GM15510 (cell line): Measurements from ENCODE around the gene MAGI1.

Experiments
- POLR2A ChIP-seq: IDR thresholded peaks from 3 replicates; pipeline ENCODE4 v1.6.1; 2011; ENCODE audit warnings: borderline replicate concordance; ENCODE audit not compliant: insufficient read length; ENCODE audit errors: extremely low read depth

The MAGI1 gene

DNA sequence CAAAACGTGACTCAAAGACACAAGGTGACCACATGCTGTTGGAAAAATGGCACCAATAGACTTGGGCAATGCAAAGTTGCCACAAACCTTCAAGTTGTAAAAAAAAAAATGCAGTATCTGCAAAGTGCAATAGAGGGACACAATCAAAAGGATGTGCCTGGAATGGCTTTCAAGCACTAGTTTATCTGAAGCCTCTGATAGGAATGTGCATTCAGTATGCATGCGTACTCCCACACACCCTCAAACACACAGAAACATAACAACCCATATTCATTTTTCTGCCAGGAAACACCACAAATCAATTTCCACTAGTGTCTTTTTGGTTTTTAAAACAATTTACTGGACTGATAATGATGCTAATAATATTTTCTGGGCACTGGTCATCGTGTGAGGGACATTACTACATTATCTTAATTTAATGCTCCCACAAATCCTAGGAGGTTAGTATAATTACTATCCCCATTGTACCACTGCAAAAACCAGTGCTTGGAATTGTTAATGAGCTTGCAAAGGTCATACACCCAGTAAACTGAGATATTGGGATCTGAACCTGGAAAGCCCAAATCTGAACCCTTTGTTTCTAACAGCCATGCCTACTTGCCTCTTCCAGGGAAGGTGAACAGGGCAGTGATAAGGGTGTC, 298.7 kb downstream of the MAGI1 start:
- no peak for TF ChIP-seq POLR2A

DNA sequence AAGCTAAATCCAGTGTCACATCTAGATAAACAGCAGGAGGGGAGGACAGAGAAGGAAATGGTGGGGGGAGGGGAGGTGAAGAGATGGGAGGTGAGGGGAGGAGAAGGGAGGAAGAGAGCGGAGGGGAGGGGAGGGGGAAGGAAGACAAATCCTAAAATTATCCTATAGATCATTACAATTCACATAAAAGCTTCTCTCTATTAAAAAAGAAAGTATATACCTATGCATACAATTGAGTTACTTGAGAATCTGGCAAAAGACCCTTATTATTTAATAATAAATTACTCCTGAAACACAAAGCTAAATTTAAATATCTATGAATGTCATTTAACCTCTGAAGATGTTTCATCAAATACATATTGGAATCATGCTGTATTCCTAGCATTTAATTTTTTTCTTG, 303.9 kb downstream of the MAGI1 start:
- no peak for TF ChIP-seq POLR2A

DNA sequence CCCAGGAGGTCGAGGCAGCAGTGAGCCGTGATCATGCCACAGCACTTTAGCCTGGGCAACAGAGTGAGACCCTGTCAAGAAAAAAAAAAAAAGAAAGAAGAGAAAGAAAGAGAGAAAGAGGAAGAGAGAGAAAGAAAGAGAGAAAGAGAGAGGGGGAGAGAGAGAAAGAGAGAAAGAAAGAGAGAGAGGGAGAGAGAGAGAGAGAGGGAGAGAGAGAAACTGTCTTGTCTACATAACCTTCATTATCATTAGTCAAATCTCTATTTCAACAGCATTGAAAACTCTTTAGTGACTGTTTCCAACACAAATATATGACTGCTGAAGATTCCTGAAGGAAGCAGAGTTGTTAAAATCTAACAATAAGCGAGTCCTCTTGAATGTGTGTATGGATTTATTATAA, 304.3 kb downstream of the MAGI1 start:
- no peak for TF ChIP-seq POLR2A

DNA sequence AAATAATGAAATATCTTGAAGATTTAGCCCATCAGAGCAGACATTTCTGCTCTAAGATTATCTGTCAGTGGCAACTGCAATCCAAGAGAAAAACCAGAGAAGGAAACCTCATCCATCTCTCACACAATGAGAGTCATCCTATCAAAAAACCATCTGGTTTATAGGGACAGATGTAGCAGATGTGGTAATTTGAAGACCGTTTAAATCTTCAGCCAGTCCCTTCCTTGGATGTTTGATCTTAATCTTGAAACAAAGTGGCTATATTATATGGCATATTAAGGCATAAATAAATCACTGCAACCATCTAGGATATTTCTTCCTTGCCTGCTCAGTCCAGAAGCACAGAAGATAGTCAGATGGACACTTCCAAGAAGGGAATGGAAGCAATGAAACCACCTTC, 305.3 kb downstream of the MAGI1 start:
- TF ChIP-seq POLR2A = no peak

DNA sequence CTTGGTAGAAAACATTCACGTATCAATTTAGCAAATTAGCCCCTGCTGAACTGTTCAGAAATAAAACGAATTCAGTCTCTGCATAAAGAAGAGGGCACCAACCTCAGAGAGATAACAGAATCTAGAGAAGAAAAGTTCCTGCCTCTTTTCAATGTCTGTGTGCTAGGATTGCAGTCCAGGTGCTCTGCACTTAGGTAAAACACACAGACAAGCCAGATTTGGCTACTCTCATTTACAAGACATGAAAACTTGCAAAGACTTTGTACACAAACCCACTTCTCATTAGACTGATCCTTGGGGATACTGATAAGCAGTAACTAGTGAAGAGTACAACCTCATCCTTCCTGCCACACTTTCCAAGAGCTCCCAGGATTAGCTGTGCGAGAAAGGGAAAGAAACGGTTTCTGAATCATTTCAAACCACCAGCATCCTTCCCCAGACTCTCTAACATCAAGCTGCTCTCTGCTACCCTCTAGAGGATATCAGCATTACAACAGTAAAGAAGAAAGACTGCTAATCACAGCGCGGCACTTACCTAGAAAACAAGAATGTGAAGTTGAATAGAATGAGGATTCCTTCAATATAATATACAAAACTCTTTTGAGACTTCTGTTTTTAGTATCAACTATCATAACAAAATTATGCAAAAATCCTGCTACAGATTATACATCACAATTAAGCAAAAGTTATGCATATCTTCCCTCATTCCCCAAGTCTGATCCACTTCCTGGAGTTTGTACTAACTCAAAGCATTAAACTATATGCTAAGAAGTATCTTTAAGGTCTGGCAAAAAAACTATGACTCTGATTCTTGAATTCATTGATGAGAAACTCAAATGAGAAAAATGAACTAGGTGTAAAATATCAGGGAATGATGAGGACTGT, 306.4 kb downstream of the MAGI1 start:
- no peak for TF ChIP-seq POLR2A

DNA sequence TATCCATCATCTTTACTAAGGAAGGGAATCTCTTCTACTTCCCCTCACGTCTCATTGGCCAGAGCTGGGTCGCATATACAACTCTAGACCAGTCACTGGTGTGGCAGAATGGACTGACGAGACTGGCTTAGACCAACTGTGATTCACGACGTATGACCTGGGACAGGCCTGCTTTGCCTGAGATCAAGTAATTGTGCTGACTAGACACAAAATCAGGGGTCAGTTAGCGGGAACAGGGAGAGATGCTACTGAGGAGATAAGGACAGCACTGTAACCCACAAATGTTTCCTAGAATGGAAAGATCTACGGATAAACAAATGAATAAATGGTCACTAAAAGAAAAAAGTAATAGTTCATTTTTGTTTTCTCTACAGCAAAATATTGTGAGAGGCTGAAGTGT, 308.3 kb downstream of the MAGI1 start:
- TF ChIP-seq POLR2A = no peak

DNA sequence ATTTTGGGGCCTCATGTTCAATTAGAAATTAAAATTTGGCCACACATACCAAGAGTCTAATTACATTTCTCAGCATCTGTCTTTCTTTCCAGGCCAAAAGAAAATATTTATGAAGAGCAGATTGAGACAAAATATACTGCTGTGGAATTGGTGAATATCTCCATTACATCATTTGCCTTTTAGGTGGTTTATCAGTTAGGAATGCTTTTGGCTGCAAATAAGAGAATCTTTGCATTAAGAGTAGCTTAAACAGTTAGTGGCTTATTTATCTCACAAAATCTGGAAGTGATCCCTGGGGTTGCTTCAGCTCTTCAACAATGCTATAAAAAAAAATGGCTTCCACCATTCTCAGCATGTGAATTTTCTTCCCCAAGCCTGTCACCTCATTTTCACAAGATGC, 308.7 kb downstream of the MAGI1 start:
- TF ChIP-seq POLR2A = no peak

DNA sequence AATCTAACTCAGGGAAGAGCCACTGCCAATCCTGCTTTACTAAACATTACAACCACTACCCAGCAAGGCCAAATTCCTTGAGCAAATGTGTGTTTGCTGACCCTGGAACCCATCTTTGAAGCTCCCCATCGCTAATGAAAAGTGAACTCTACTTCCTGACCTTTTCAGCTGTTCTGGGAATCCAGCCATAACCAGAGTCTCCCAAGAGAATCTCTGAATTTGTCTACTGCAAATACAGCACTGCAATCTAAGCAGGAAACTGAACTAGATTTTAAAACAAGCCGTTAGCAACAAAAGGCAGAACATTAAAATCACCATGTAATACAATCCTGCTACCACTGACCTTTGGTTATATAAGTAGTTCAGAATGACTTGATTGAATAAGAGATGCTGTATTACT, 309.2 kb downstream of the MAGI1 start:
- no peak for TF ChIP-seq POLR2A

DNA sequence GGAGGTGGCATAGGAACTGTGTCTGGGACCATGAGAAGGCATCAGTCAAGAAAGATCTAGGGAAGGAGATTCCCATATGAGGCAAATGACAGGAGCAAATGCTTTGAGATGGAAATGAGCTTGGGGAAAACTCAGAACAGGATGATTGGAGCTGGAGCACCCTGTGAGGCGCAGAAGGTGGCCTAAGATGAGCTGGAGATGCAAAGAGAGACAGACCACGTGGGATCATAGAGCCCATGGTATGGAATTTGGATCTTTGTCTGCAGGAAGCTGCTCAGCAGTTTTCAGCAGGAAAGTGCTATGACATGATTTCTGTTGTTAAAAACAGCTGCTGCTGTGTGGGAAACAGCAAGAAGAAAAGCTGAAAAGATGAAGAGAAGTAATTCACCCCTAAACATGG, 310.6 kb downstream of the MAGI1 start:
- TF ChIP-seq POLR2A = no peak

DNA sequence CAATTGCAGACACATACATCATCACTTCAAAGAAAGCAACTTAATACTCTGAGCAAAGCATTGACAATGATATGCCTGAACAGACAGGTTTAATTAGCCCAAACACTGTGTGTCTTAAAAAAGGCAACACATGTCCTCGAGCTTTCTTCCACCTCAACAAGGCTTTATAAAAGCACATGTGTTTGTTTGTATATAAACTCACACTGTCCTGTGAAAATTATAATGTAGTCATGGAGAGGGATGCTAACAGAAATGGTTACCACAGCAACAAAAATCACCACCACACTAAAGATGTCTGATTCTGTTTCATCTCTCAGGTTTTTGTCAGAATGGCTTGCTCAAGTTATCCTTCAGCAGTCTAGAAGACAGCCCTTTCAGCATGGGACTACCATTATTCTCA, 314.7 kb downstream of the MAGI1 start:
- TF ChIP-seq POLR2A = no peak

DNA sequence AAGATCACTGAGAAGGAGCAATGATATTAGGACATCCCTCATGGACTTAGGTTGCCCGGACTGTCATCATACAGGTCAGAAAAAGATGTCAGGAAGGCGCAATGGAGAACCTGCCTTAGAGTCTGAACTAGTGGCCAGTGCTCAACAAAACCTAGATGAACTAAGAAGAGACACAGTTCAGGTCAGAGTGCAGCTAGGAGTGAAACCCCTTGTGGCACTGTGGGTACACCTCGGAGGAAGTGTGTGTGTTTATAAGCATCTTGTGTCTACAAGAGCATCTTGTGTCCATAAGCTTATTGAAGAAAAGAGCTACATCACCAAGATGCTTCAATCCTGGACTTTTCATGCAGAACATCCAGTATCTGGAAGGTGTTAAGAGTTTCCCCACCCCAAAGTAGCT, 315.7 kb downstream of the MAGI1 start:
- no peak for TF ChIP-seq POLR2A

DNA sequence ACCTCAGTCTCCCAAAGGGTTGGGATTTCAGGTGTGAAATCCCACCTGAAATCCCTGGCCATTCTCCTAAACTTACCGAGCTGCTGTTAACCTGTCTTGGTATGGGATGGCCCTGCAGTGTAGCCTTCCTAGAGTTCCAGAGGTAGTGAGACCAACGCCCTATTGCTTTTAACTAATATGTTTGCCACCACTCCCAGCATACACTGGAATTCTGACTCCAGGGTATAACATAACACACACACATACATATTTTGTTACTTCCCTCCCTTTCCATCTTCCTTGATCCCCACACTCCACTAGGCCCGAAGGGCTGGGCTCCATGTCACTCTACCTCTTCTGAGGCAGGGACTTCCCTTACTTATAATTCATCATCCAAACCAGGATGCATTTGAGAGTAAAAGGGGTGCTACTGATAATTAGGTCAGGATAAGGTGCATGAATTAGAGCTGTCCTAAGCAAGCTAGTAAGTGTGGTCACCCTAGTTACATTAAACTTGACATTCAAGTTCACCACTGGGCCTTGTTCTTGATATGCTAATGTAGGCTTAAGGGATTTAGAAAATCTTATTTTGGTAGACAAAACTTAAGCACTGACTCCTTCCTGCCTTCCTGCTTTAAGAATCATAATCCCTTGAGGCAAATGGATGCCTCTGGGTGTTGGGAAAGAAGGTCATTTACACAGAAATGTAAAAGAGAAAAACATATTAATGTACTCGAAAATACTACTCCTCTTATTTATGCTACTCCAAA, 317.6 kb downstream of the MAGI1 start:
- TF ChIP-seq POLR2A = no peak

DNA sequence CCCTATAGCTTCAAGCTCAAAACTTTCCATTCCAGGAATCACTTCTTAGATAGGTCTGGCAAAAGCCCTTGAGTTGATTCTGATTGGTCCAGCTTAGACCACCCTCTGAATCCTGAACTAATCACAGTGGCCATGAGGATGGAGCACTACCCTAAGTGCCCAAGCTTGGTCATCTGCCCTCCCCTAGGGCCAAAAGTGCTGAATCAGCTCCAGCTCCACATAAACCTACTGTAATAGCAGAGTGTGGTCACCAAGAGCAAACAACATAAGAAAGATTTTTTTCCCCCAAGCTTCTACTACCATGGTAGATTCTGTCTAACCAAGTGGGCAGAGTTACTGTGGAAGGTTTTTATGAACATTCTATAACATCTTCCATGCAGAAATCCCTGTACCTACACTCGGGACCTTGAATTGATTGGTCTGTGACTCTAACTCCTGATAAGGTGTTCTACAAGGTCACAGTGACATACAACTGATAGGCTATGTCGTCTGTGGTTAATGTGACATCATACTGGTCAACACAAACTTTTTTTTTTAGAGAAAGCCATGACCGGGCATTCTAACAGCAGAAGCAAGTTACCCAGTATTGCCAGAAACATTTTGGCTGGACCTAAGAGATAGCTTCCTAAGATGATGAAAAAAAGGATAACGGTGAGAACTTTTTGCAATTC, 320.9 kb downstream of the MAGI1 start:
- TF ChIP-seq POLR2A = no peak

DNA sequence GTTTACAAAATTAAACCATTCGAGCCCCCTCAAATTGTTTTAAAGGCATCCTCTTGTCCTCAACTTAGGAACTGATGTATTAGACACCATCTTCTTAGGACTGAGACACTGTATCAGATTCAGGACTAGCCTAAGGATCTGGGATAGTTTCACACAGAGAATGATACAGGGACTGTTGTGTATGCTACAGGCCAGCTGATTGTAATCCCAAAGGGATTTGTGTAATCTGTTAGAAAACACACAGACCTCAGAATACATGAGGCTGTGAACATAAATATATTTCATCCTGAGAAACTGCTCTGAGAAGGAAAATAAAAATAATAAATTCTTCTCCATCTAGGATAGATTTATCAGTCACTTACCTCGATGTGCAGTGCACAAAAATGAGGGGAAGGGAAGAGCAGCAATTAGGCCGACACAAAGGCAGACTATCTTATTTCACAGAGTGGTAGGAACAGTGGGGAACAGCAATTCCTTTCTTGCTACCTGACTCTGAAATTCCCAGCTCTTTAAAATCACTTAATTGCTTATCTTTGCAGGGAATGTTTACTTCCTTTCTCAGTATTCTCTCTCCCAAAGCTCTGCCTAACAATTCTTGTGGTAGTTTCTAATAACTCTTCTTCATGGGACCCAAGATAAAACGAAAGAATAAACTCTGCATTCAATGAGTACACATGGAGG, 322.5 kb downstream of the MAGI1 start:
- no peak for TF ChIP-seq POLR2A
